Transverse colon (tissue), 4 donors: ENCODE measurements around the gene NPVF. TPM values are rescaled to one million over a fixed set of nuclear protein-coding genes. Genes with fewer than 3 reads are reported as not detected.

Experiments used
- DNase-seq: peaks from one replicate; pipeline ENCODE4 v3.0.0-alpha.2; 2019
- H3K27ac ChIP-seq, 4 donors: fragments of 200-600 bp; sonication (generic); 2 replicates each; pipeline ENCODE4 v1.5.1; 2016 to 2018; ENCODE audit warnings: inconsistent platforms in 4 of 4
- H3K27me3 ChIP-seq: fragments of 200-600 bp; sonication (generic); 2 replicates; pipeline ENCODE4 v1.5.1; 2017; ENCODE audit warnings: inconsistent platforms
- H3K36me3 ChIP-seq, 4 donors: fragments of 200-600 bp; sonication (generic); 2 replicates each; pipeline ENCODE4 v1.5.1; 2017 to 2019; ENCODE audit warnings: inconsistent platforms in 4 of 4
- H3K4me1 ChIP-seq, 4 donors: fragments of 200-600 bp; sonication (generic); 2 replicates each; pipeline ENCODE4 v1.5.1; 2017 to 2020; ENCODE audit warnings: inconsistent platforms in 4 of 4
- H3K4me3 ChIP-seq, 4 donors: fragments of 200-600 bp; sonication (generic); 1 replicate in 1 of 4; 2 replicates in 3 of 4; pipeline versions ENCODE4 v1.5.1 to v1.6.1; 2017 to 2019; ENCODE audit warnings: inconsistent platforms in 4 of 4
- H3K9me3 ChIP-seq, 2 donors: fragments of 200-600 bp; sonication (generic); 2 replicates each; pipeline ENCODE4 v1.5.1; 2017 to 2019; ENCODE audit warnings: inconsistent platforms in 2 of 2
- CTCF ChIP-seq, 5 experiments: fragments of 200-600 bp in 3 of 5; fragments of 450-650 bp in 2 of 5; sonication (generic) in 3 of 5; IDR thresholded peaks; 1 replicate in 2 of 5; 2 replicates in 3 of 5; pipeline ENCODE4 v1.5.1; 2016 to 2017; ENCODE audit warnings: antibody characterized with exemption in 5 of 5, inconsistent platforms in 3 of 5, mild to moderate bottlenecking in 2 of 5, moderate library complexity in 1 of 5
- EP300 ChIP-seq: sonication (generic); formaldehyde crosslinking; IDR thresholded peaks from one replicate; pipeline ENCODE4 v1.6.1; 2017; ENCODE audit warnings: antibody characterized with exemption, low read depth
- POLR2A ChIP-seq: fragments of 450-650 bp; IDR thresholded peaks from one replicate; pipeline ENCODE4 v1.6.1; 2016; ENCODE audit warnings: antibody characterized with exemption, mild to moderate bottlenecking, moderate library complexity
- POLR2AphosphoS5 ChIP-seq, 3 donors: sonication (generic); formaldehyde crosslinking; IDR thresholded peaks; one replicate each; pipeline ENCODE4 v1.6.1; 2016; ENCODE audit warnings: antibody characterized with exemption in 3 of 3
- WGBS, 2 donors: methylation state at CpG; one replicate each; pipeline ENCODE4 v1.1.5; 2018; ENCODE audit warnings: low coverage in 1 of 2; 5-methylcytosine and 5-hydroxymethylcytosine counted together
- in situ Hi-C, 4 donors: fragments of 200-750 bp; cut with MboI; loops; one replicate each; pipeline versions ENCODE4 v1.15.0 to v1.15.1; 2017; ENCODE audit warnings: low sequenced_read_pairs in 3 of 4, low pct_ligation_motif_present in 1 of 4, low pct_unique_long_range_greater_than_20kb in 1 of 4
- intact Hi-C: fragments of 100-400 bp; cut with DNase I; formaldehyde crosslinking; loops from one replicate; pipeline ENCODE4 v1.15.1; 2023; ENCODE audit warnings: low total_unique reads
- total RNA-seq, 4 donors: library from RNA; depleted of rRNA; stranded (reverse); fragments of >200 nt; gene quantifications; one replicate each; pipeline ENCODE4 v1.1.0, GENCODE V29; 2016

Gene NPVF
- total RNA-seq, 4 donors from 2014 or later, result not detected

- no peak for DNase-seq
- 24 to 27% methylated on average over 4 of the region's 4 CpGs for WGBS, 2 donors
- Histone ChIP-seq H3K36me3 (no peaks in the 10 kb centered on the region), H3K27ac (peak overlapping the region; percentile 55 to 77 (median 66)), H3K27me3 (no peaks in the 10 kb centered on the region), H3K4me3 (peak overlapping the region in 1 of 4 donors; percentile 37), H3K4me1 (peaks cover 14 to 30% (median 25%) of the 10 kb centered on the region in 4 donors), H3K9me3 (no peaks in the 10 kb centered on the region)
- in situ Hi-C loops, result loop anchor here in 3 of 4 donors (5.0 to 25.0 kb wide), 5 partner anchors 126 to 593 kb away; no protein-coding TSS in a partner anchor
- intact Hi-C loops, result no loop called here
- no peak for TF ChIP-seq POLR2A
- TF ChIP-seq CTCF (IDR thresholded peaks at IDR 0.05), result no peak
- TF ChIP-seq EP300, result no peak
- TF ChIP-seq POLR2AphosphoS5 (IDR thresholded peaks at IDR 0.05), result no peak
Measured at GRCh38 chr7:25261545-25262140, 33.4 kb upstream of the NPVF start.

DNA sequence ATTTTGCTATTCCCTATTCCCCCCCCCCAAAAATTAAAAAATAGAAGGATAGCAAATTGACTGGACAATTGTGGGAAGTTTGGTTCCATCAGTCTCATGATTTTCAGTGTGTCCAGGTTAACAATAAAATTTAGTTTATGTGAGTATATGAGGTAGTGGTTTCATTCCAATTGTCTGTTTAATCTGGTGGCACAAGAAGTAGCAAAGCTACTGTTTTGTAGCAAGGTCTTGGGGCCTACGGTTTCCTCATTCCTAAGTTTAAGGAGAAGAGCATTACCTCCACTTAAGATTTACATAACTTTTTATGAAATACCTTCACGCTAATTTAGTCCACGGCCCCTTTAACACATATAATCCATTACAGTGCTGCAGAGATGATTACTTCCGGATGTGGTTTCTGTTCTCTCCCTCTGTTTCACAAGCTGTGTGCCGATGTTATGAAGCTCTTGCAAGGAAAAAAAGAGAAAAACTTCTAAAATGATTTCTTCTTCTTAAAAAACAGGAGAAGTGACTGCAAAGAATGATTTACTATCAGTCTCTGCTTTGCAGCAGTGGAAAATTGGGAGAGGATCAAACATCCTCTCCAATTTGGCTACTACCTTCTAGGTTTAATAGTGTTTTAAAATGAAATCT, 32.7 kb upstream of the NPVF start:
- DNase-seq, result no peak
- intact Hi-C loops (no loop called here), in situ Hi-C loops (loop anchor here in 3 of 4 donors (5.0 to 25.0 kb wide), 5 partner anchors 126 to 594 kb away; no protein-coding TSS in a partner anchor)
- H3K36me3 ChIP-seq, result no peaks in the 10 kb centered on the region
- no peaks in the 10 kb centered on the region for H3K27me3 ChIP-seq
- peak overlapping the region in 2 of 4 donors; percentile 3 to 37 for H3K4me3 ChIP-seq
- H3K27ac ChIP-seq, result peak overlapping the region; percentile 55 to 77 (median 66)
- TF ChIP-seq POLR2AphosphoS5 (IDR thresholded peaks at IDR 0.05) (peak in 1 of 3 donors; percentile 15), CTCF (IDR thresholded peaks at IDR 0.05) (no peak), POLR2A (peak; percentile 21)
- 9 to 12% methylated on average over 5 of the region's 5 CpGs for WGBS, 2 donors
- H3K4me1 ChIP-seq, result peaks cover 14 to 33% (median 27%) of the 10 kb centered on the region in 4 donors
- H3K9me3 ChIP-seq, result no peaks in the 10 kb centered on the region

- DNase-seq, result peak; percentile 76
- peak overlapping the region in 2 of 4 donors; percentile 76 to 77 for H3K27ac ChIP-seq
- H3K9me3 ChIP-seq, result no peaks in the 10 kb centered on the region
- H3K27me3 ChIP-seq, result no peaks in the 10 kb centered on the region
- TF ChIP-seq POLR2AphosphoS5 (IDR thresholded peaks at IDR 0.05) (no peak), CTCF (IDR thresholded peaks at IDR 0.05) (peak; percentile 82 to 88 (median 83))
- H3K4me1 ChIP-seq, result peaks cover 14 to 37% (median 29%) of the 10 kb centered on the region in 4 donors
- H3K36me3 ChIP-seq, result no peaks in the 10 kb centered on the region
- intact Hi-C loops (loop anchor here (2.0 to 5.0 kb wide), 3 partner anchors 129 to 593 kb away; no protein-coding TSS in a partner anchor), in situ Hi-C loops (loop anchor here (5.0 to 25.0 kb wide), 8 partner anchors 128 to 595 kb away; no protein-coding TSS in a partner anchor)
- WGBS, 2 donors, result 20 to 26% methylated on average over 10 to 13 of the region's 13 CpGs
- H3K4me3 ChIP-seq, result no peak overlapping the region
Measured at GRCh38 chr7:25259487-25260243, 31.4 kb upstream of the NPVF start.

DNA sequence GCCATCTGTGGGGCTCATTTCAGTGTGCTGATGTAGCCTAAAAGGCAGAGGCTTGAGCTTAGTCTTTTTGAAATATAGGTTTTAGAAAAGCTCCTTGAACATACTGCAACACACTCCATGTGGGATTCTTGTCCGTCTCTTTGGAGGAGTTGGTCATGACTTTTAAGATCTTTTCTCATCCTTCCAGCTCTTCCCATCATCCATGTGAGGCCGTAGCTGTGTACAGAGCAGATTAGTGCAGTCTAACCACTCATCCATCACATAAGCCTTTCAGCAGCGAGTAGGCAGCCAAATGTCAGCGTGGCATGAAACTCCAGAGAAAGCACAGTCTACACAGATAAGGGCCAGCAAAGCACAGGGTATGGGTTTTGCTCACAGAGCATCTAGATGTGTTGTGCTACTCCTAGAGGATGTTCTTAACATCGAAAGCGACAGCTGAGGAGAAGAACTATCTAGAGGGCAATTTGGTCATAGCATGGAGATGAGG, 28.1 kb upstream of the NPVF start:
- 20 to 89% methylated on average over 1 to 6 of the region's 6 CpGs for WGBS, 2 donors
- no peaks in the 10 kb centered on the region for H3K36me3 ChIP-seq
- no peak for DNase-seq
- peaks cover 9 to 31% (median 24%) of the 10 kb centered on the region in 4 donors for H3K4me1 ChIP-seq
- peak overlapping the region in 3 of 4 donors; percentile 54 to 58 (median 55) for H3K27ac ChIP-seq
- no peak overlapping the region for H3K4me3 ChIP-seq
- no peak for TF ChIP-seq CTCF (IDR thresholded peaks at IDR 0.05)
- no peak for TF ChIP-seq POLR2AphosphoS5 (IDR thresholded peaks at IDR 0.05)
- TF ChIP-seq EP300, result no peak
- no peak for TF ChIP-seq POLR2A
- H3K9me3 ChIP-seq, result no peaks in the 10 kb centered on the region
- intact Hi-C loops, result loop anchor here (5.0 kb wide), 2 partner anchors 301 to 596 kb away; no protein-coding TSS in a partner anchor
- in situ Hi-C loops, result loop anchor here in 3 of 4 donors (5.0 to 25.0 kb wide), 6 partner anchors 131 to 588 kb away; no protein-coding TSS in a partner anchor
- no peaks in the 10 kb centered on the region for H3K27me3 ChIP-seq
